ENCODE data around the gene DYNLRB2. TPM values are rescaled to one million over a fixed set of nuclear protein-coding genes. Genes with fewer than 3 reads are reported as not detected.

DYNLRB2 gene
- polyA plus RNA-seq, 1 donor from 2014 or later: not detected

- no peaks in the 10 kb centered on the region for H3K79me2 ChIP-seq (replicated peaks; ENCODE audit: insufficient read depth, low read length)
- TF ChIP-seq RAD21 (conservative IDR thresholded peaks at IDR 0.05) (no peak), EZH2 (IDR thresholded peaks at IDR 0.05; ENCODE audit: borderline replicate concordance, insufficient read depth, low read length, poor library complexity, severe bottlenecking) (no peak), CTCF (IDR thresholded peaks at IDR 0.05; ENCODE audit: poor library complexity, severe bottlenecking) (no peak), EP300 (conservative IDR thresholded peaks at IDR 0.05; ENCODE audit: poor library complexity, severe bottlenecking) (no peak), MXI1 (conservative IDR thresholded peaks at IDR 0.05; ENCODE audit: poor library complexity, severe bottlenecking) (no peak)
These were observed 18.6 kb downstream of the DYNLRB2 start for GRCh38 chr16:80559369-80559768.

GRCh38 chr16:80563066-80563465 is 22.3 kb downstream of the DYNLRB2 start:
- no peaks in the 10 kb centered on the region for H3K9me2 ChIP-seq (ENCODE audit: insufficient read depth, low read length)
- TF ChIP-seq EP300 (conservative IDR thresholded peaks at IDR 0.05; ENCODE audit: poor library complexity, severe bottlenecking): no peak
- no peak for TF ChIP-seq CTCF (IDR thresholded peaks at IDR 0.05; ENCODE audit: poor library complexity, severe bottlenecking)
- no peak for TF ChIP-seq REST (IDR thresholded peaks at IDR 0.05; ENCODE audit: borderline replicate concordance)
- TF ChIP-seq MXI1 (conservative IDR thresholded peaks at IDR 0.05; ENCODE audit: poor library complexity, severe bottlenecking): no peak
- TF ChIP-seq SMC3 (conservative IDR thresholded peaks at IDR 0.05; ENCODE audit: poor library complexity): no peak
- no peak for TF ChIP-seq POLR2AphosphoS5 (IDR thresholded peaks at IDR 0.05)
- TF ChIP-seq RAD21 (conservative IDR thresholded peaks at IDR 0.05): no peak
- no peak for TF ChIP-seq EZH2 (IDR thresholded peaks at IDR 0.05; ENCODE audit: borderline replicate concordance, insufficient read depth, low read length, poor library complexity, severe bottlenecking)
- no peak for TF ChIP-seq TAF1 (IDR thresholded peaks at IDR 0.05; ENCODE audit: low read depth)
- no peaks in the 10 kb centered on the region for H3K9me3 ChIP-seq (ENCODE audit: low read length)
- no peaks in the 10 kb centered on the region for H4K20me1 ChIP-seq (ENCODE audit: insufficient read depth)
- no peaks in the 10 kb centered on the region for H3K79me2 ChIP-seq (replicated peaks; ENCODE audit: insufficient read depth, low read length)
- H2AFZ ChIP-seq (ENCODE audit: low read depth, low read length): no peak overlapping the region
- no peak overlapping the region for H3K4me2 ChIP-seq (ENCODE audit: low read length)
- H3K4me3 ChIP-seq (ENCODE audit: low read length): no peak overlapping the region
- no peak overlapping the region for H3K27ac ChIP-seq (ENCODE audit: low read length)
- H3K9ac ChIP-seq (ENCODE audit: low read length): no peak overlapping the region
- no peaks in the 10 kb centered on the region for H3F3A ChIP-seq (ENCODE audit: insufficient read depth, low read length, poor library complexity, severe bottlenecking)
- no peaks in the 10 kb centered on the region for H3K36me3 ChIP-seq (ENCODE audit: insufficient read depth, low read length)
- no peaks in the 10 kb centered on the region for H3K27me3 ChIP-seq (ENCODE audit: insufficient read depth, low read depth, low read length)

More at GRCh38 chr16:80559369-80559768, 18.6 kb downstream of the DYNLRB2 start:
- Histone ChIP-seq H3K4me2 (ENCODE audit: low read length) (no peak overlapping the region), H3F3A (ENCODE audit: insufficient read depth, low read length, poor library complexity, severe bottlenecking) (no peaks in the 10 kb centered on the region), H3K36me3 (ENCODE audit: insufficient read depth, low read length) (no peaks in the 10 kb centered on the region), H3K9me2 (ENCODE audit: insufficient read depth, low read length) (no peaks in the 10 kb centered on the region), H3K27me3 (ENCODE audit: insufficient read depth, low read depth, low read length) (no peaks in the 10 kb centered on the region), H3K9ac (ENCODE audit: low read length) (no peak overlapping the region), H2AFZ (ENCODE audit: low read depth, low read length) (no peak overlapping the region), H3K27ac (ENCODE audit: low read length) (no peak overlapping the region), H3K4me3 (ENCODE audit: low read length) (no peak overlapping the region), H3K9me3 (ENCODE audit: low read length) (no peaks in the 10 kb centered on the region), H4K20me1 (ENCODE audit: insufficient read depth) (no peaks in the 10 kb centered on the region)

All from neural cell (in vitro differentiated cells).